Measurements from ENCODE around the gene ONECUT3. TPM values are rescaled to one million over a fixed set of nuclear protein-coding genes. Genes with fewer than 3 reads are reported as not detected.

Gene ONECUT3
- total RNA-seq, 2 donors from 2014 or later = not detected

GRCh38 chr19:1746401-1747284 lies 6.7 kb upstream of the ONECUT3 start:
- peaks cover 7 to 9% of the 10 kb centered on the region in 2 donors for H3K27me3 Mint-ChIP-seq
- no peaks in the 10 kb centered on the region for H3K36me3 Mint-ChIP-seq
- H3K4me1 Mint-ChIP-seq (ENCODE audit: low read depth in 2 of 2) = peaks cover 0 to 5% of the 10 kb centered on the region in 2 donors
- no peaks in the 10 kb centered on the region for H3K9me3 Mint-ChIP-seq
- ATAC-seq = no peak
- DNase-seq (ENCODE audit: low spot score) = no peak
- H3K4me3 Mint-ChIP-seq = no peak overlapping the region
- H3K27ac Mint-ChIP-seq = no peak overlapping the region

- Mint-ChIP-seq H3K4me3 (no peak overlapping the region), H3K27ac (no peak overlapping the region), H3K36me3 (no peaks in the 10 kb centered on the region), H3K4me1 (ENCODE audit: low read depth in 2 of 2) (peaks cover 0 to 5% of the 10 kb centered on the region in 2 donors), H3K27me3 (peaks cover 7% of the 10 kb centered on the region in 2 donors), H3K9me3 (no peaks in the 10 kb centered on the region)
- no peak for DNase-seq (ENCODE audit: low spot score)
- peak in 1 of 2 donors; percentile 47 for ATAC-seq
Measured at GRCh38 chr19:1747285-1748114, 5.8 kb upstream of the ONECUT3 start.

GRCh38 chr19:1748115-1748872 lies 5.0 kb upstream of the ONECUT3 start:
- DNase-seq (ENCODE audit: low spot score) = peak; percentile 31
- Mint-ChIP-seq H3K4me1 (ENCODE audit: low read depth in 2 of 2) (peaks cover 0 to 5% of the 10 kb centered on the region in 2 donors), H3K36me3 (no peaks in the 10 kb centered on the region), H3K4me3 (no peak overlapping the region), H3K27ac (no peak overlapping the region), H3K27me3 (peaks cover 7% of the 10 kb centered on the region in 2 donors), H3K9me3 (no peaks in the 10 kb centered on the region)
- ATAC-seq = peak in 1 of 2 donors; percentile 42

GRCh38 chr19:1748873-1749341 lies 4.4 kb upstream of the ONECUT3 start:
- H3K36me3 Mint-ChIP-seq = no peaks in the 10 kb centered on the region
- no peaks in the 10 kb centered on the region for H3K9me3 Mint-ChIP-seq
- ATAC-seq (no peak), DNase-seq (ENCODE audit: low spot score) (peak; percentile 28)
- H3K4me3 Mint-ChIP-seq = no peak overlapping the region
- peaks cover 0 to 5% of the 10 kb centered on the region in 2 donors for H3K4me1 Mint-ChIP-seq (ENCODE audit: low read depth in 2 of 2)
- H3K27me3 Mint-ChIP-seq = peaks cover 7% of the 10 kb centered on the region in 2 donors
- no peak overlapping the region for H3K27ac Mint-ChIP-seq

- ATAC-seq (no peak), DNase-seq (ENCODE audit: low spot score) (no peak)
- Mint-ChIP-seq H3K36me3 (no peaks in the 10 kb centered on the region), H3K4me1 (ENCODE audit: low read depth in 2 of 2) (peaks cover 0 to 5% of the 10 kb centered on the region in 2 donors), H3K27me3 (peaks cover 7% of the 10 kb centered on the region in 2 donors), H3K4me3 (no peak overlapping the region), H3K27ac (no peak overlapping the region), H3K9me3 (no peaks in the 10 kb centered on the region)
Measured at GRCh38 chr19:1749373-1750342, 3.6 kb upstream of the ONECUT3 start.

- Mint-ChIP-seq H3K27ac (no peak overlapping the region), H3K36me3 (no peaks in the 10 kb centered on the region), H3K4me1 (ENCODE audit: low read depth in 2 of 2) (peaks cover 2 to 6% of the 10 kb centered on the region in 2 donors), H3K27me3 (peaks cover 9 to 10% of the 10 kb centered on the region in 2 donors), H3K9me3 (no peaks in the 10 kb centered on the region), H3K4me3 (no peak overlapping the region)
- ATAC-seq (no peak), DNase-seq (ENCODE audit: low spot score) (no peak)
Measured at GRCh38 chr19:1750343-1751021, 2.8 kb upstream of the ONECUT3 start.

GRCh38 chr19:1751367-1752008 lies 1.8 kb upstream of the ONECUT3 start:
- H3K9me3 Mint-ChIP-seq = no peaks in the 10 kb centered on the region
- ATAC-seq (no peak), DNase-seq (ENCODE audit: low spot score) (no peak)
- H3K4me1 Mint-ChIP-seq (ENCODE audit: low read depth in 2 of 2) = peaks cover 5 to 8% of the 10 kb centered on the region in 2 donors
- H3K27ac Mint-ChIP-seq = no peak overlapping the region
- no peaks in the 10 kb centered on the region for H3K36me3 Mint-ChIP-seq
- H3K27me3 Mint-ChIP-seq = peaks cover 13 to 15% of the 10 kb centered on the region in 2 donors
- no peak overlapping the region for H3K4me3 Mint-ChIP-seq

- Mint-ChIP-seq H3K4me3 (no peak overlapping the region), H3K27me3 (peaks cover 18 to 22% of the 10 kb centered on the region in 2 donors), H3K36me3 (no peaks in the 10 kb centered on the region), H3K27ac (no peak overlapping the region), H3K9me3 (no peaks in the 10 kb centered on the region), H3K4me1 (ENCODE audit: low read depth in 2 of 2) (peaks cover 5 to 13% of the 10 kb centered on the region in 2 donors)
- DNase-seq (ENCODE audit: low spot score) = no peak
- ATAC-seq = no peak
Measured at GRCh38 chr19:1752009-1752756, 1.1 kb upstream of the ONECUT3 start.

GRCh38 chr19:1754018-1754635 lies 821 bp downstream of the ONECUT3 start:
- H3K27ac Mint-ChIP-seq = no peak overlapping the region
- ATAC-seq (no peak), DNase-seq (ENCODE audit: low spot score) (no peak)
- no peaks in the 10 kb centered on the region for H3K36me3 Mint-ChIP-seq
- H3K9me3 Mint-ChIP-seq = no peaks in the 10 kb centered on the region
- H3K27me3 Mint-ChIP-seq = peaks cover 18 to 23% of the 10 kb centered on the region in 2 donors
- H3K4me3 Mint-ChIP-seq = no peak overlapping the region
- peaks cover 5 to 9% of the 10 kb centered on the region in 2 donors for H3K4me1 Mint-ChIP-seq (ENCODE audit: low read depth in 2 of 2)

GRCh38 chr19:1754636-1755466 lies 1.5 kb downstream of the ONECUT3 start:
- ATAC-seq (no peak), DNase-seq (ENCODE audit: low spot score) (peak; percentile 56)
- Mint-ChIP-seq H3K4me3 (no peak overlapping the region), H3K9me3 (no peaks in the 10 kb centered on the region), H3K36me3 (no peaks in the 10 kb centered on the region), H3K4me1 (ENCODE audit: low read depth in 2 of 2) (peaks cover 5 to 9% of the 10 kb centered on the region in 2 donors), H3K27ac (no peak overlapping the region), H3K27me3 (peaks cover 18 to 22% of the 10 kb centered on the region in 2 donors)
